GM13976 (cell line): ENCODE results near the gene C1orf174.

ENCODE experiments used
- DNase-seq: peaks from one replicate; pipeline ENCODE4 v3.0.0; 2012; ENCODE audit warnings: low spot score
- CTCF ChIP-seq: IDR thresholded peaks from 2 replicates; pipeline ENCODE4 v1.5.1; 2012; ENCODE audit warnings: borderline replicate concordance, mild to moderate bottlenecking; ENCODE audit not compliant: insufficient read depth; ENCODE audit errors: extremely low read depth, missing control alignments, control extremely low read depth
- in situ Hi-C: fragments of 300-500 bp; cut with MboI; formaldehyde crosslinking; loops from one replicate; pipeline ENCODE4 v1.12.0; 2022; ENCODE audit warnings: low sequenced_read_pairs, mixed read lengths, inconsistent platforms; ENCODE audit not compliant: unreplicated experiment

C1orf174 gene

GRCh38 chr1:3846541-3846940 is 53.5 kb downstream of the C1orf174 start:
- no peak for DNase-seq
- in situ Hi-C loops = no loop called here
- TF ChIP-seq CTCF = no peak

GRCh38 chr1:3842912-3843311 is 57.2 kb downstream of the C1orf174 start:
- no peak for TF ChIP-seq CTCF

GRCh38 chr1:3841491-3841890 is 58.6 kb downstream of the C1orf174 start:
- DNase-seq = no peak
- no peak for TF ChIP-seq CTCF
- in situ Hi-C loops = no loop called here

More at GRCh38 chr1:3842912-3843311, 57.2 kb downstream of the C1orf174 start:
- in situ Hi-C loops = no loop called here
- DNase-seq = no peak
